ENCODE results near the gene SLC23A3. TPM values are rescaled to one million over a fixed set of nuclear protein-coding genes. Genes with fewer than 3 reads are reported as not detected.
A peak's percentile ranks its signal among the peaks of the same experiment; 100 is the strongest.

SLC23A3 gene
- total RNA-seq, 4 donors from 2014 or later: 0.26 to 8.1 (median 1.8) TPM; not detected in 1

- peak overlapping the region; percentile 94 to 98 for H3K27ac ChIP-seq
- intact Hi-C loops (cut with DNase I; ENCODE audit: low total_unique reads): loop anchor here (5.0 kb wide), 1 partner anchor 136 kb away; no protein-coding TSS in a partner anchor
- H3K4me3 ChIP-seq: peak overlapping the region; percentile 77 to 94
- no peaks in the 10 kb centered on the region for H3K36me3 ChIP-seq
- TF ChIP-seq POLR2A (IDR thresholded peaks at IDR 0.05) (no peak), CTCF (IDR thresholded peaks at IDR 0.05) (no peak)
- peaks cover 0 to 4% of the 10 kb centered on the region in 2 donors for H3K4me1 ChIP-seq
- H3K9me3 ChIP-seq: no peaks in the 10 kb centered on the region
- DNase-seq: no peak
- H3K27me3 ChIP-seq: no peaks in the 10 kb centered on the region
These were observed 8.7 kb downstream of the SLC23A3 start for GRCh38 chr2:219161097-219161496.

- H3K27ac ChIP-seq: peak within 1 kb of the TSS; percentile 94 to 98
- peak within 1 kb of the TSS; percentile 77 to 94 for H3K4me3 ChIP-seq
- H3K27me3 ChIP-seq: no peaks in the 10 kb centered on the region
- TF ChIP-seq POLR2A (IDR thresholded peaks at IDR 0.05) (peak; percentile 31 to 69), CTCF (IDR thresholded peaks at IDR 0.05) (peak; percentile 97 to 100 (median 98))
- intact Hi-C loops (cut with DNase I; ENCODE audit: low total_unique reads): loop anchor here (5.0 kb wide), 1 partner anchor 137 kb away; no protein-coding TSS in a partner anchor
- no peaks in the 10 kb centered on the region for H3K9me3 ChIP-seq
- DNase-seq: peak; percentile 98 to 99
- no peaks in the 10 kb centered on the region for H3K36me3 ChIP-seq
- H3K4me1 ChIP-seq: peaks cover 0 to 4% of the 10 kb centered on the region in 2 donors
These were observed 9.4 kb downstream of the SLC23A3 start, which contains the start of gene NHEJ1 for GRCh38 chr2:219160186-219161017. Gene NHEJ1 (minus strand): TSS chr2:219160815. CDS start chr2:219158362, 2,453 bp downstream.

DNA sequence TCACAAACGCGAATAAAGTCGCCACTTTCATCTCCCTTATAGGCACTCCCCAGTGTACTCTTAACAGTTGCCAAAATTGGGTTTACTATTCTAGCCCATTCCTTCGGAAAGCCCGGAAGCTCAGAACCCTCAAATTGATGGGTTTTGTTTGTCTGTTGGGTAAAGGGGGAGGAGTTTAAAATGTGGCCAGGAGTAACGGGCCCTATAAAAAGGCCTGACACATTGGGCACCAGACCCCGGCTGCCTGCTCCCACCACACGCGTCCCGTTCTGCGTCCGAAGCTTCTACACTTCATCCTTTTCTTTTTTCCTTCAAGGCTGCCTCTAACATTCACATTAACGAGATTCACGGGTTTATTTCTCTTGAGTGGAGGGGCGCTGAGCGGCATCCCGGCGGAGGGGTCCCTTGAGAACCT lies 10.1 kb downstream of the SLC23A3 start:
- H3K4me3 ChIP-seq: peak overlapping the region; percentile 77 to 94
- intact Hi-C loops (cut with DNase I; ENCODE audit: low total_unique reads): loop anchor here (5.0 kb wide), 2 partner anchors 102 to 138 kb away; no protein-coding TSS in a partner anchor
- no peaks in the 10 kb centered on the region for H3K27me3 ChIP-seq
- no peak for DNase-seq
- TF ChIP-seq POLR2A (IDR thresholded peaks at IDR 0.05) (no peak), CTCF (IDR thresholded peaks at IDR 0.05) (no peak)
- no peaks in the 10 kb centered on the region for H3K36me3 ChIP-seq
- peak overlapping the region; percentile 94 to 98 for H3K27ac ChIP-seq
- peaks cover 0 to 4% of the 10 kb centered on the region in 2 donors for H3K4me1 ChIP-seq
- no peaks in the 10 kb centered on the region for H3K9me3 ChIP-seq

- Histone ChIP-seq H3K4me3 (no peak overlapping the region), H3K27ac (no peak overlapping the region), H3K36me3 (no peaks in the 10 kb centered on the region), H3K4me1 (peaks cover 0 to 4% of the 10 kb centered on the region in 2 donors), H3K27me3 (no peaks in the 10 kb centered on the region), H3K9me3 (no peaks in the 10 kb centered on the region)
- no peak for TF ChIP-seq POLR2A (IDR thresholded peaks at IDR 0.05)
- no peak for TF ChIP-seq CTCF (IDR thresholded peaks at IDR 0.05)
- DNase-seq: no peak
- intact Hi-C loops (cut with DNase I; ENCODE audit: low total_unique reads): loop anchor here (5.0 kb wide), 1 partner anchor 101 kb away; no protein-coding TSS in a partner anchor
These were observed 11.2 kb downstream of the SLC23A3 start for GRCh38 chr2:219158586-219158985.

GRCh38 chr2:219158025-219158424 lies 11.8 kb downstream of the SLC23A3 start:
- Histone ChIP-seq H3K27me3 (no peaks in the 10 kb centered on the region), H3K9me3 (no peaks in the 10 kb centered on the region), H3K27ac (no peak overlapping the region), H3K4me3 (no peak overlapping the region), H3K4me1 (peaks cover 0 to 4% of the 10 kb centered on the region in 2 donors), H3K36me3 (no peaks in the 10 kb centered on the region)
- no peak for DNase-seq
- intact Hi-C loops (cut with DNase I; ENCODE audit: low total_unique reads): loop anchor here (5.0 kb wide), 1 partner anchor 101 kb away; no protein-coding TSS in a partner anchor
- TF ChIP-seq CTCF (IDR thresholded peaks at IDR 0.05) (no peak), POLR2A (IDR thresholded peaks at IDR 0.05) (no peak)

All from uterus (tissue), 4 donors.